PC-9 (cell line): ENCODE measurements around the gene WDR77. TPM values are rescaled to one million over a fixed set of nuclear protein-coding genes. Genes with fewer than 3 reads are reported as not detected.

ENCODE experiments used
- BruUV-seq: library from RNA; stranded (reverse); fragments of 400-500 nt; replicated peaks from 2 replicates; lab custom pipeline; 2021; lab: Mats Ljungman, UMichigan
- CTCF ChIA-PET: fragments of 300-600 bp; sonication (Branson Sonifier 250); formaldehyde crosslinking; loops from one replicate; lab custom pipeline; 2022; ENCODE audit warnings: antibody characterized with exemption; lab: Charles Lee
- POLR2A ChIA-PET: fragments of 300-600 bp; sonication (Branson Sonifier 250); formaldehyde crosslinking; loops from one replicate; lab custom pipeline; 2022; ENCODE audit warnings: antibody characterized with exemption; ENCODE audit not compliant: unreplicated experiment; lab: Charles Lee
- DNase-seq, 2 experiments: peaks; one replicate each; pipeline versions ENCODE4 v3.0.0 to v3.0.0-alpha.2; 2015 to 2022; ENCODE audit warnings: mixed read lengths in 1 of 2
- H2AFZ ChIP-seq: fragments of 200-600 bp; sonication (generic); 2 replicates; pipeline ENCODE4 v1.8.1; 2017; ENCODE audit warnings: antibody characterized with exemption
- H3F3A ChIP-seq: fragments of 200-600 bp; sonication (generic); 2 replicates; pipeline ENCODE4 v1.8.1; 2017; ENCODE audit warnings: antibody characterized with exemption, mild to moderate bottlenecking, low read depth; ENCODE audit not compliant: insufficient read depth
- H3K27ac ChIP-seq: fragments of 200-600 bp; sonication (generic); 2 replicates; pipeline ENCODE4 v1.6.1; 2016; ENCODE audit warnings: mixed run types
- H3K27me3 ChIP-seq: fragments of 200-600 bp; sonication (generic); 2 replicates; pipeline ENCODE4 v1.6.1; 2016; ENCODE audit warnings: low read depth, mixed run types; ENCODE audit not compliant: insufficient read depth
- H3K36me3 ChIP-seq: fragments of 200-600 bp; sonication (generic); 2 replicates; pipeline ENCODE4 v1.6.1; 2016; ENCODE audit warnings: low read depth, mixed run types
- H3K4me1 ChIP-seq: fragments of 200-600 bp; sonication (generic); replicated peaks from 2 replicates; pipeline ENCODE4 v1.6.1; 2016; ENCODE audit warnings: mixed run types; ENCODE audit not compliant: insufficient read depth
- H3K4me2 ChIP-seq: fragments of 200-600 bp; sonication (generic); 2 replicates; pipeline ENCODE4 v1.6.1; 2017; ENCODE audit warnings: mixed run types
- H3K4me3 ChIP-seq: fragments of 200-600 bp; sonication (generic); 2 replicates; pipeline ENCODE4 v1.6.1; 2016; ENCODE audit warnings: mixed run types
- H3K79me2 ChIP-seq: fragments of 200-600 bp; sonication (generic); 2 replicates; pipeline ENCODE4 v1.6.1; 2017; ENCODE audit warnings: low read depth, mixed run types
- H3K9me2 ChIP-seq: fragments of 200-600 bp; sonication (generic); 2 replicates; pipeline ENCODE4 v1.8.1; 2017; ENCODE audit warnings: mild to moderate bottlenecking; ENCODE audit not compliant: insufficient read depth
- H3K9me3 ChIP-seq: fragments of 200-600 bp; sonication (generic); 2 replicates; pipeline ENCODE4 v1.8.1; 2016; ENCODE audit warnings: low read depth; ENCODE audit not compliant: insufficient read depth
- H4K20me1 ChIP-seq: fragments of 200-600 bp; sonication (generic); 2 replicates; pipeline ENCODE4 v1.8.1; 2017; ENCODE audit not compliant: insufficient read depth
- EZH2 ChIP-seq: fragments of 200-600 bp; sonication (generic); IDR thresholded peaks from 2 replicates; pipeline ENCODE4 v1.8.0; 2017; ENCODE audit warnings: antibody characterized with exemption, low read depth
- intact Hi-C: fragments of 100-400 bp; cut with micrococcal nuclease; formaldehyde crosslinking; loops from one replicate; pipeline ENCODE4 v1.10.0; 2022; ENCODE audit not compliant: unreplicated experiment
- total RNA-seq: library from RNA; stranded (reverse); gene quantifications from 2 replicates; pipeline ENCODE4 v1.2.3, GENCODE V29; 2021
- TF ChIP-seq, protein P1 (sequence below): fragments of 200-600 bp; sonication (generic); conservative IDR thresholded peaks from 2 replicates; pipeline ENCODE4 v1.6.1; 2017; ENCODE audit warnings: mixed run types, antibody characterized with exemption, mild to moderate bottlenecking, moderate library complexity

WDR77 gene
- total RNA-seq, 1 experiment from 2014 or later: 23.7 TPM

DNA sequence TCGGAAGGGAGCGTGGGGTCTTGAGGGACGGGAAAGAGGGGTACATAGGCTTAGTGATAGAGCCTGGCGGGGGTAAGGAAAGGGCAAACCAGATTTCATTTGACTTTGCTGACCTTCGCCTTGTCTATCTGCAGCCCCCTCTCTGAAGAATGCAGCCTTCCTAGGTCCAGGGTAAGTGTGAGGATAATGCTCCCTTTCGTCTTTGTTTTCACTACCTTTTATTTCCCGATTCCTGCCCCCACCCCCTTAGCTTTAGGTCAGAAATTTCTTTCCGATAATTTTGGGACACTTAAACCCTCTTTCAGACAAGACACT lies 604 bp upstream of the WDR77 start:
- H3K9me2 ChIP-seq: no peaks in the 10 kb centered on the region
- H3K79me2 ChIP-seq: peaks cover 93% of the 10 kb centered on the region
- peaks cover 5% of the 10 kb centered on the region; the same call in 1 of the 2 replicates for H4K20me1 ChIP-seq
- peak overlapping the region; percentile 79 for H3K4me2 ChIP-seq
- POLR2A ChIA-PET: interaction anchor here (0.6 kb wide), 1 partner anchor 241 kb away, joined by 10 read pairs; no protein-coding TSS in a partner anchor
- TF ChIP-seq EZH2: no peak
- TF ChIP-seq, protein P1, sequence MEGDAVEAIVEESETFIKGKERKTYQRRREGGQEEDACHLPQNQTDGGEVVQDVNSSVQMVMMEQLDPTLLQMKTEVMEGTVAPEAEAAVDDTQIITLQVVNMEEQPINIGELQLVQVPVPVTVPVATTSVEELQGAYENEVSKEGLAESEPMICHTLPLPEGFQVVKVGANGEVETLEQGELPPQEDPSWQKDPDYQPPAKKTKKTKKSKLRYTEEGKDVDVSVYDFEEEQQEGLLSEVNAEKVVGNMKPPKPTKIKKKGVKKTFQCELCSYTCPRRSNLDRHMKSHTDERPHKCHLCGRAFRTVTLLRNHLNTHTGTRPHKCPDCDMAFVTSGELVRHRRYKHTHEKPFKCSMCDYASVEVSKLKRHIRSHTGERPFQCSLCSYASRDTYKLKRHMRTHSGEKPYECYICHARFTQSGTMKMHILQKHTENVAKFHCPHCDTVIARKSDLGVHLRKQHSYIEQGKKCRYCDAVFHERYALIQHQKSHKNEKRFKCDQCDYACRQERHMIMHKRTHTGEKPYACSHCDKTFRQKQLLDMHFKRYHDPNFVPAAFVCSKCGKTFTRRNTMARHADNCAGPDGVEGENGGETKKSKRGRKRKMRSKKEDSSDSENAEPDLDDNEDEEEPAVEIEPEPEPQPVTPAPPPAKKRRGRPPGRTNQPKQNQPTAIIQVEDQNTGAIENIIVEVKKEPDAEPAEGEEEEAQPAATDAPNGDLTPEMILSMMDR: no peak
- intact Hi-C loops: loop anchor here (1.0 to 10.0 kb wide), 2 partner anchors 305 to 306 kb away; partner anchors contain the start of genes CEPT1, DDX20 and DRAM2
- CTCF ChIA-PET: interaction anchor here (0.5 to 1.9 kb wide), 2 partner anchors 58 to 87 kb away, joined by 3 to 5 read pairs; no protein-coding TSS in a partner anchor
- peak overlapping the region; percentile 85 for H3K4me3 ChIP-seq
- H3K27ac ChIP-seq: peak overlapping the region; percentile 69
- no TSS peak for BruUV-seq
- no peaks in the 10 kb centered on the region for H3K27me3 ChIP-seq
- H3F3A ChIP-seq: no peaks in the 10 kb centered on the region
- peak overlapping the region; percentile 94 for H2AFZ ChIP-seq
- DNase-seq: no peak
- H3K9me3 ChIP-seq: no peaks in the 10 kb centered on the region
- H3K36me3 ChIP-seq: peaks cover 52% of the 10 kb centered on the region
- H3K4me1 ChIP-seq: peaks cover 23% of the 10 kb centered on the region

DNA sequence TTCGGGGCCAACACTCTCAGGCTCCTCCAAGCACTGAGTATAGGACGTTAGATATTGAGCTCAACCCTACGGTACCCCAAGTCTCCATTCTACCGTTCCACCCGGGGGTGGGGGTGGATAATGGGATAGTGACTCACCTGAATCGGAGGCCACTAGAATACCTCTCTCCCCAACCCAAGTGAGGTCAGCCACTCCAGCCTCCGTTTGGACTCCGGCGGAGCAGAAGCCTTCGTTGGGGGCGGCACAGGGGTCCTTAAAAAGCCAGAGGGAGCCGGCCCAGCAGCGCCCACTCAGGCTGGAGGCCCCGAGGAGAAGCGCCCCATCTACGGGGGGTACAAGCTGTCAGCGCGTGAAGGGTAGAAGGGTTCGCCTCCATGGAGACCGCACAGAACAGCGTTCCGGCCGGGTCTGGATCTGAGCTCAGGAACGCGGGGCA lies 556 bp downstream of the WDR77 start:
- POLR2A ChIA-PET: interaction anchor here (0.5 to 1.0 kb wide), 2 partner anchors 21 to 309 kb away, joined by 7 to 13 read pairs; no protein-coding TSS in a partner anchor
- peaks cover 5% of the 10 kb centered on the region; the same call in 1 of the 2 replicates for H4K20me1 ChIP-seq
- H3K36me3 ChIP-seq: peaks cover 53% of the 10 kb centered on the region
- H3K27ac ChIP-seq: peak overlapping the region; percentile 28; the same call in 1 of the 2 replicates
- peak; percentile 18 to 52 for DNase-seq
- peaks cover 85% of the 10 kb centered on the region for H3K79me2 ChIP-seq
- H2AFZ ChIP-seq: peak overlapping the region; percentile 87
- BruUV-seq: TSS peak; percentile 30
- peaks cover 23% of the 10 kb centered on the region for H3K4me1 ChIP-seq
- no peaks in the 10 kb centered on the region for H3K9me2 ChIP-seq
- CTCF ChIA-PET: interaction anchor here (0.5 to 1.9 kb wide), 3 partner anchors 60 to 323 kb away, joined by 3 to 5 read pairs (median 5); no protein-coding TSS in a partner anchor
- H3K4me3 ChIP-seq: peak overlapping the region; percentile 85
- H3K27me3 ChIP-seq: no peaks in the 10 kb centered on the region
- intact Hi-C loops: loop anchor here (10.0 kb wide), 1 partner anchor 304 kb away; the partner anchor contains the start of genes CEPT1 and DRAM2
- no peaks in the 10 kb centered on the region for H3F3A ChIP-seq
- H3K9me3 ChIP-seq: no peaks in the 10 kb centered on the region
- no peak for TF ChIP-seq EZH2
- TF ChIP-seq, protein P1: no peak
- peak overlapping the region; percentile 95 for H3K4me2 ChIP-seq

DNA sequence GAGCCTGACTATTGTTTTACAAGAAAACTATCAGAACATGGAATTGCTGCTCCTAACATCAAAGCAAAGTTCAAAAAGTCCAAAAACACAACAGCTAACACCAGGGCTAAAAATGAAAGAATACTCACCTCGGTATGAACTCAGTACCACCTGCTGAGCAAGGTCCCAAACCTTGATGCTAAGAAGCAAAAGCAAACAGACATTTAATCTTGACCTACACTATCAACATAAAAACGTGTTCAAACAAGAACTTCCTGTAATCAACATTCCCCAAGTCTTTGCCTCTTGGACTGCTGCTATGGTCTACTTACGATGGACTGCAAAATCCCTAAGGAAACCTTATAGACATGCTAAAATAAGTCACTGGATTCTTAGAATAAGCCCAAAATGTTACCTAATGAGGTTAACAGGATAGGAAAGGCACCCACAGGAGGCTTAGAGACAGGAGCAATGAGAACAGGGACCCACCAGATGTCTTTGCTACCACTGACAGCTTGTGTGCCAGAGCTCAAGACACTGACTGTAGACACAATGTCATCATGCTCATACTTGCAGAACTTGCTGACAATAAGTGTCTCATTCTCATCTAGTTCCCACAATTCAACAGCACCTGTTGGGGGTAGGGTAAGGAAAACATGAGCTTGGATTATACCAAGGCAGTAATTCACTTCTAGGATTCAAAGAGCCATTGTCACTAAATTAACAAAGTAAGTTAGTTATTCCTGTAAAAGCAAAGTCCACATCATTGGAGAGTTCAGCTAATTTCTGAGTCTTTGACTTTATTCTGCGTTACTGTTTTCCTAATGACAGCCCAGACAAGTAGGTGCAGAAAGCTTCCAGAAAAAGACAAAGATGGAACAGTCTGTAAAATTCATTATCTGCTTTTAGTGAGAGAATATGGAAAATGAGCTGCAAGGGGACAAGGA lies 1.8 kb downstream of the WDR77 start:
- ChIA-PET CTCF (interaction anchor here (0.7 to 1.9 kb wide), 2 partner anchors 61 to 225 kb away, joined by 3 to 5 read pairs; no protein-coding TSS in a partner anchor), POLR2A (no interaction called here)
- Histone ChIP-seq H3K4me1 (peaks cover 23% of the 10 kb centered on the region), H3K9me3 (no peaks in the 10 kb centered on the region), H3K79me2 (peaks cover 72% of the 10 kb centered on the region), H3K4me3 (peak overlapping the region; percentile 85), H3K27ac (no peak overlapping the region), H3K27me3 (no peaks in the 10 kb centered on the region), H2AFZ (no peak overlapping the region), H3F3A (no peaks in the 10 kb centered on the region), H3K4me2 (peak overlapping the region; percentile 95), H3K36me3 (peaks cover 62% of the 10 kb centered on the region), H3K9me2 (no peaks in the 10 kb centered on the region), H4K20me1 (peaks cover 6% of the 10 kb centered on the region; the same call in 1 of the 2 replicates)
- BruUV-seq: no TSS peak
- intact Hi-C loops: loop anchor here (10.0 kb wide), 1 partner anchor 302 kb away; the partner anchor contains the start of genes CEPT1 and DRAM2
- TF ChIP-seq EZH2: no peak
- TF ChIP-seq, protein P1: no peak
- DNase-seq: no peak
